ENCODE measurements around the gene RGS17.
"Not testable (repeated sequence)": the region's sequence is repeated elsewhere in the genome, so short reads cannot be mapped to it uniquely, and the experiment has no call there.

RGS17 gene

GRCh38 chr6:153123801-153124200 is 7.3 kb downstream of the RGS17 start:
- DNase-seq (ENCODE audit: low read depth in 2 of 2) = no peak

DNA sequence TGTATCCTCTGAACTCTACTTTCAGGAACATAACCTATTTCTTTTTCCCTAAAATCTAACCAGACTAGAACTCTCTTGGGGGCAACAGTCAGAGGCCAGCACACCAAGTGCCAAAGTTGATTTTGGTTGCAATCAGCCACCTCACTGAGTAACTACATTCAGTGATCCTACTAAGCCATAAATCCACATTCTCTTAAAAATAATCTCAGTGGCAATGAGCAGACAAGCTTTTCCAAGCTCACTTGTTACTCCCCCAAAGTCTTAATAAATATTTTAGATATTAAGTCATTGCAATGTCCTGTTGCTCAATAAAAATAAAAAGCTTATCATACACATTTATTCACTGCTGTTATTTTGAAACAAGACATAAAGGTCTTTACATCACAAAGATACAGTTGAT is 9.8 kb downstream of the RGS17 start:
- DNase-seq (ENCODE audit: low read depth in 2 of 2) = no peak

DNA sequence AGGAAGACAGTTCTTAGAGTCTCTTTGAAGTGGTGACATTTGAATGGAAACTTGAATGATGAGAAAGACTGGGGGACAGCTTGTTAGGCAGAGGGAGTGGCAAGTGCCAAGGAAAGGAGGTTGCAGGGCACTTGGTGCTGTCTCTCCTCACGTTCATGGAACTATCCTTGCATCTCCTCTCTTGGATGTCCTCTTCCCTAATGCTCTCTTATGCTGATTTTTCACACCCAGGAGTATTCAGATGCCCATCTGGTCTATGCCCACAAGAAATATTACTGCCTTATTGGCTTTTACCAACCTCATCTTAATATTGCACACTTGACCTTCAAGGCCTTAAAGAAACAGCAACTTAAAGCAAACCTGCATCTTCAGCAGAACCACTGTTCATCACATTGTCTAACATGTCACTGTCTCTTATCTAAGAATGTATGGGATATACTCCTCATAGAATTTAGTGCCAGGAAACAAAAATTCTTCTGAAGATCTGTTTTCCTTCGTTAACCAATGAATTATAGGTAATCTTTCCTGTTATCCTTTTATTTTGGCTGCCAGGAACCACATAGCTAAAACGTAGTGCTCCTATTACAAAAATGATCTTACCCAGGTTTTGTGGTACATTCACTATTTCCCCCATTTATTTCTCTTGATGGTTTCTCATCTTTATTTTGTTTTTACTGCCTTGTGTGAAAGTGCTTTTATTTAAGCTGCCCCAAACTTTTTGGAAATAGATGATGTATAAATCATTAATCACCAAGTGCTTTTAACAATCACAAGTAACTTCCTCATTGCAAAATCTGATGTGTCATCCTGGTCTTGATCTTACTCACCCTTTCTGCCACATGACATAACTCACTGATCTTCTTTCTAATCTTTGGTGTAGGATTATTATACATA is 12.8 kb downstream of the RGS17 start:
- no peak for DNase-seq (ENCODE audit: low read depth in 2 of 2)

DNA sequence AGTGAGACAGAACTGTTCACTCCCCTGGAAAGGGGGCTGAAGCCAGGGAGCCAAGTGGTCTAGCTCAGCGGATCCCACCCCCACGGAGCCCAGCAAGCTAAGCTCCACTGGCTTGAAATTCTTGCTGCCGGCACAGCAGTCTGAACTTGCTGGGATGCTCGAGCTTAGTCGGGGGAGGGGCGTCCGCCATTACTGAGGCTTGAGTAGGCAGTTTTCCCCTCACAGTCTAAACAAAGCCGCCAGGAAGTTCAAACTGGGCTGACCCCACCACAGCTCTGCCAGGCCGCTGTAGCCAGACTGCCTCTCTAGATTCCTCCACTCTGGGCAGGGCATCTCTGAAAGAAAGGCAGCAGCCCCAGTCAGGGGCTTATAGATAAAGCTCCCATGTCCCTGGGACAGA is 20.0 kb downstream of the RGS17 start:
- DNase-seq (ENCODE audit: low read depth in 2 of 2) = not testable (repeated sequence)

DNA sequence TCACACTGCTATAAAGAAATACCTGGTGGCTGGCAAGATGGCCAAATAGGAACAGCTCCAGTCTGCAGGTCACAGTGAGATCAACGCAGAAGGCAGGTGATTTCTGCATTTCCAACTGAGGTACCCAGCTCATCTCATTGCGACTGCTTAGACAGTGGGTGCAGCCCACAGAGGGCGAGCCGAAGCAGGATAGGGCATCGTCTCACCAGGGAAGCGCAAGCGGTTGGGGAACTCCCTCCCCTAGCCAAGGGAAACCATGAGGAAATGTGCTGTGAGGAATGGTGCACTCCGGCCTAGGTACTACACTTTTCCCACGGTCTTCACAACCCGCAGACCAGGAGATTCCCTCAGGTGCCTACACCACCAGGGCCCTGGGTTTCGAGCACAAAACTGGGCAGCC is 20.5 kb downstream of the RGS17 start:
- DNase-seq (ENCODE audit: low read depth in 2 of 2) = not testable (repeated sequence)

DNA sequence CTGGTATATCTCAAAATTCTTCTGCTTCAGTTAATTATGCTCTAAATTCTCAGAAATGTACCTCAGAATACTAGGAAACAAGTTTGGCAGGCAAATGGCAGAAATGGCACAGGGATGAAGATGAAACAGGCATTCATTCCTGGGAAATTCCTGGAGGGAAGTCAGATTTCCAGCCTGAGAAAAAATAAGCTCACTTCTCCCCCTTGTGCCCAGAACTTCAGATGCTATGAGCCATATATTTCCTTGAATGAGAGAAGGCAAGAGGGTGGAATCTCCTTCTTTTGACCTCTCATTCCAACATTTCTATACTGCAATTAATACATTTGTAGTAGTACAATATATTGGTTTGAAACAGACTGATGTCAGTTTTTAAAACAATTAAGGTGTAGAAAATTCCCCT is 22.8 kb downstream of the RGS17 start:
- no peak for DNase-seq (ENCODE audit: low read depth in 2 of 2)

GRCh38 chr6:153106021-153106420 is 25.1 kb downstream of the RGS17 start:
- no peak for DNase-seq (ENCODE audit: low read depth in 2 of 2)

DNA sequence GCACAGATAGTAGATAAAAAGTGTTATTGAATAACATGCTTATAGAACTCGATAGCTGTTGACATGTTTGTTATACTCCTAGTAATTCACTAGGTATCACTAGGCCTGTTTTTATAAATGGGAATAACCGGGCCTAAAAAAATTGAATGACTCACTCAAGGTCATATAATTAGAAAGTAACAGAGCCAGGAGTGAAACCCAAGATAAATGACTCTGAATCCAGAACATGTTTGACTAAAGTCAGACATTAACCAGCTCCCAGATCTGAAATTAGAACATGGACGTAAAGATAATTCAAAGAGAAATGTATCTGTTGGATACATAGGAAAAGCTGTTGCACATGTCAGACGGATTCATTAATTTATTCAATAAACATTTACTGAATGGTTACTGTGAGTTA is 26.9 kb downstream of the RGS17 start:
- DNase-seq (ENCODE audit: low read depth in 2 of 2) = no peak

GRCh38 chr6:153103319-153103655 is 27.8 kb downstream of the RGS17 start:
- DNase-seq (ENCODE audit: low read depth in 2 of 2) = no peak

DNA sequence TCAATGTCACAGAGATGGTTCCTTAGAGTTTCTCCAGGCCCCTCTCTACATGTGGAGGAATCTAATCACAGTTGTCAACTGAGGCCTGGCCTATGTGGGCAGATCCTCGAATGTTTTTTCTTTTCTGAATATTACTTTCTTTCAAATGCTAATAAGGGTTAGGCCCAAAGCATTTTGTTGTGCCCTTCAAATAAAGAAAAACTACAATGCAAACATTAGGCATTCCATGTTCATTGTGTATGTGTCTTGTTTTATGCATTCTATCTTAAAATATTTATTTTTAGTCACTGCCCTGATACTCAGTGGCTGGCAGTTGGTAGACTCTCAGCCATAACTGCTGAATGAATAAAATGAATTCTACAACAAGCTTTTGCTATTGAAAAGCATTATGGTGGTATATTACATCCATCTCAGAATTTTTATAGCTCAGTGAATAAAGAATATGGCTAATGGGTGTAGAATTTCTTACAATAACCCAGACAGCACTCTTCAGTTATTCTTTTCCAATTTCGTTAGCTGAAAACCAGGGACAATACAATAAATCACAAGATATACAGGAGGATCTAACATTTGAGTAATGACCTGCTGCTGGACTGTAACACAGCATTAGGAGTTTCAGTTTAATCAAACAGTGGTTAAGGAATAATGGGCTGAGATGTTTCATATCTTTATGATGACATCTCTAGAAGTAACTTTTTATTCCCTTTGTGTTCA is 28.3 kb downstream of the RGS17 start:
- DNase-seq (ENCODE audit: low read depth in 2 of 2) = no peak

DNA sequence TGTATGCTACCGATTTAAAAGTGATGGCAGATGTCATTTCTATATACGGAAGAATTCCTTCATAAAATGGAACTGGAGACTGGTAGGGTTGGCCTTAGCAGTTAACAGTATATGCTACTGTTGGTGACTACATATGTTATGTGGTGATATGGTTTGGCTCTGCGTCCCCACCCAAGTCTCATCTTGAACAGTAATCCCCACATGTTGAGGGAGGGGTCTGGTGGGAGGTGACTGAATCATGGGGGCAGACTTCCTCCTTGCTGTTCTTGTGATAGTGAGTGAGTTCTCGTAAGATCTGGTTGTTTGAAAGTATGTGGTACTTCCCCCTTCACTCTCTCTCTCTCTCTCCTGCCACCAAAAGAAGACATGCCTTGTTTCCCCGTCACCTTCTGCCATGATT is 29.6 kb downstream of the RGS17 start:
- no peak for DNase-seq (ENCODE audit: low read depth in 2 of 2)

- DNase-seq (ENCODE audit: low read depth in 2 of 2) = no peak
Observed at GRCh38 chr6:153099636-153100035, 31.4 kb downstream of the RGS17 start.

- DNase-seq (ENCODE audit: low read depth in 2 of 2) = no peak
Observed at GRCh38 chr6:153096792-153097191, 34.3 kb downstream of the RGS17 start.

- no peak for DNase-seq (ENCODE audit: low read depth in 2 of 2)
Observed at GRCh38 chr6:153096031-153096430, 35.1 kb downstream of the RGS17 start.

- DNase-seq (ENCODE audit: low read depth in 2 of 2) = no peak
Observed at GRCh38 chr6:153092082-153093013, 38.7 kb downstream of the RGS17 start.

DNA sequence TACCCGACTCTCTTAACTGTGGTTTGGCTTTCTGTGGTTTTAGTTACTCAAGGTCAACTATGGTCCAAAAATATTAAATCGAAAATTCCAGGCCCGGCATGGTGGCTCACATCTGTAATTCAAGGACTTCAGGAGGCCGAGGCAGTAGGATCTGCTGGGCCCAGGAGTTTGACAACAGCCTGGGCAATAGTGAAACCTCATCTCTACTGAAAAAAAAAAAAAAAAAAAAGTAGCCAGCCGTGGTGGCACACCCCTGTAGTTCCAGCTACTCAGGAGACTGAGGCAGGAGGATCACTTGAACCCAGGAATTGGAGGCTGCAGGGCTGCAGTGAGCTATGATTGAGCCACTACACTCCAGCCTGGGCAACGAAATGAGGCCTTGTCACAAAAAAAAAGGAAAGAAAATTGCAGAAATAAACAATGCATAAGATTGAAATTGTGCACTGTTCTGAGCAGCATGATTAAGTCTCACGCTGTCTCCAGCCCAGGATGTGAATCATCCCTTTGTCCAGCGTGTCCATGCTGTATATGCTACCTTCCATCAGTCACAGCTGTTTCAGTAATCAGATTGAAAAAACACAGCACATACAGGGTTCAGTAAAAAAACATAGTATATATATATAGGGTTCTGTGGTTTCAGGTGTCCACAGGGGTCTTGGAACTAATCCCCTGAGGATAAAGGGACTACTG is 40.7 kb downstream of the RGS17 start:
- no peak for DNase-seq (ENCODE audit: low read depth in 2 of 2)

GRCh38 chr6:153088796-153089195 is 42.3 kb downstream of the RGS17 start:
- DNase-seq (ENCODE audit: low read depth in 2 of 2) = no peak

DNA sequence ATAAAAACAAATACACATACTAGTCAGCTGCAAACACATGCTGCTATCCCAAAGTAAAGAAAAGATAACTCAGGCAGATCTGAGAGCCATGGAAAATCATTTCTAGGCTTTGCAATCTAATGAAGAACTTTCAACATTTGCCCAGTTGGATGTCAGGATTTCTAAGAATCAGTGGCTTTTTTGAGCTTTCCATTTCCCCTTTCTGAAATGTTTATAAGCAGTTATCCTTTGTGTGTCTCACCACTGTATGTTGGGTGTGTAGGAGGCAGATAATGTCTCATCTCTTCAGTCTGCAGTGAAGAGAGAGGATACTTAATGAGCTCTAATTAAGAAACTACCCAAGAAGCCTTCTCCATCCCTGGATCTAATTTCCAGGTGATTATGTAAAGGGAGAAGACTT is 43.6 kb downstream of the RGS17 start:
- DNase-seq (ENCODE audit: low read depth in 2 of 2) = no peak

- DNase-seq (ENCODE audit: low read depth in 2 of 2) = no peak
Observed at GRCh38 chr6:153086225-153086990, 44.7 kb downstream of the RGS17 start.

DNA sequence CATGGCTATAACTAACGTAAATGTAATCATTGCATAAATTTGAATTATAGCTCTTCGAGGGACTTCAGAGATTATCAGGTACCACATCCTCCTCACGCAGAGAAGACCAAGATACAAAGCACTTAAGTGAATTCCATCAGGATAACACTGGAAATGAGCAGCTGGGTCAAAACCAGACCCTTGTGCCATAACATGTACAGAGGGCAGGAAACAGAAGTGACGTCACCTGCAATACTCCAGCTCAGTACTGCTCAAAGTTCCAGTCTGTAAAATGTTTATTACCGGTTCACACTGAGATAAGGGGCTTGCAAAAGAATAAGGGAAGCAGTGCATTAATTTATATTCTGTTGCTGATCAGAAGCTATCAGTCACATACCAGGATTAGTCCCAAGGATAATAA is 45.8 kb downstream of the RGS17 start:
- DNase-seq (ENCODE audit: low read depth in 2 of 2) = no peak

GRCh38 chr6:153084393-153084792 is 46.7 kb downstream of the RGS17 start:
- DNase-seq (ENCODE audit: low read depth in 2 of 2) = no peak
